GM12878 (cell line): Measurements from ENCODE around the gene DNASE1L1. TPM values are rescaled to one million over a fixed set of nuclear protein-coding genes. Genes with fewer than 3 reads are reported as not detected.

Experiments used
- ATAC-seq: fragments of 200-7000 bp; cut with Tn5 transposase; 3 replicates; pipeline ENCODE4 v1.9.1; 2020; ENCODE audit warnings: mild to moderate bottlenecking, moderate library complexity
- BruUV-seq: library from RNA; stranded (reverse); fragments of 400-500 nt; replicated peaks from 2 replicates; lab custom pipeline; 2021; lab: Mats Ljungman, UMichigan
- CTCF ChIA-PET: fragments of 300-600 bp; sonication (Branson Sonifier 250); formaldehyde crosslinking; extraction: SDS; loops from one replicate; lab custom pipeline; 2021; ENCODE audit warnings: inconsistent platforms; lab: Yijun Ruan, JAX
- POLR2A ChIA-PET: fragments of 350-600 bp; formaldehyde crosslinking; extraction: SDS; loops from one replicate; lab custom pipeline; 2021; ENCODE audit warnings: inconsistent platforms; lab: Charles Lee
- RAD21 ChIA-PET: fragments of 300-600 bp; sonication (Branson Sonifier 250); formaldehyde crosslinking; loops from one replicate; lab custom pipeline; 2023; ENCODE audit warnings: antibody characterized with exemption; ENCODE audit not compliant: unreplicated experiment; lab: Charles Lee
- SMC1A ChIA-PET: fragments of 300-600 bp; sonication (Branson Sonifier 250); formaldehyde crosslinking; loops from one replicate; lab custom pipeline; 2023; ENCODE audit not compliant: unreplicated experiment, uncharacterized antibody; lab: Charles Lee
- DNase-seq: peaks from one replicate; pipeline ENCODE4 v3.0.0-alpha.2; 2011; ENCODE audit warnings: low read depth, low spot score
- FAIRE-seq: peaks from 3 replicates; lab custom pipeline; 2011; peaks lifted over from hg19 to GRCh38; lab: Jason Lieb, UNC
- H2AFZ ChIP-seq: 2 replicates; pipeline ENCODE4 v1.6.0; 2011; ENCODE audit warnings: low read depth, low read length, control low read depth; ENCODE audit not compliant: control insufficient read depth
- H3K27ac ChIP-seq: 2 replicates; pipeline ENCODE4 v1.5.1; 2011; ENCODE audit warnings: control low read depth; ENCODE audit not compliant: control insufficient read depth, insufficient read depth
- H3K27me3 ChIP-seq, 2 experiments: replicated peaks in 1 of 2; 2 replicates each; pipeline versions ENCODE4 v1.6.0 to v1.6.1; 2011; ENCODE audit warnings: low read length in 1 of 2; ENCODE audit not compliant: control insufficient read depth in 2 of 2, insufficient read depth in 2 of 2
- H3K36me3 ChIP-seq, 2 experiments: 2 replicates each; pipeline ENCODE4 v1.5.1; 2011; ENCODE audit warnings: low read length in 1 of 2; ENCODE audit not compliant: control insufficient read depth in 2 of 2, insufficient read depth in 2 of 2
- H3K4me1 ChIP-seq: 2 replicates; pipeline ENCODE4 v1.6.1; 2011; ENCODE audit warnings: mild to moderate bottlenecking, low read length, moderate library complexity, mixed read lengths; ENCODE audit not compliant: control insufficient read depth, insufficient read depth
- H3K4me2 ChIP-seq: 2 replicates; pipeline ENCODE4 v1.6.0; 2011; ENCODE audit warnings: control low read depth; ENCODE audit not compliant: control insufficient read depth, insufficient read depth
- H3K4me3 ChIP-seq: fragments of 200-600 bp; sonication (generic); 2 replicates; pipeline ENCODE4 v1.5.1; 2016
- H3K79me2 ChIP-seq: 2 replicates; pipeline ENCODE4 v1.6.0; 2011; ENCODE audit warnings: low read length; ENCODE audit not compliant: control insufficient read depth, insufficient read depth
- H3K9ac ChIP-seq: 2 replicates; pipeline ENCODE4 v1.8.0; 2011; ENCODE audit warnings: low read length, control low read depth, mixed read lengths; ENCODE audit not compliant: control insufficient read depth, insufficient read depth
- H3K9me3 ChIP-seq: replicated peaks from 3 replicates; pipeline ENCODE4 v1.5.1; 2011; ENCODE audit warnings: mild to moderate bottlenecking, low read length; ENCODE audit not compliant: control insufficient read depth, insufficient read depth
- H4K20me1 ChIP-seq: 2 replicates; pipeline ENCODE4 v1.6.0; 2011; ENCODE audit not compliant: control insufficient read depth, insufficient read depth
- ATF7 ChIP-seq: fragments of 450-650 bp; IDR thresholded peaks from 2 replicates; pipeline ENCODE4 v1.6.1; 2016; ENCODE audit warnings: low read depth, mild to moderate bottlenecking
- CBX5 ChIP-seq: sonication (generic); IDR thresholded peaks from 2 replicates; pipeline ENCODE4 v1.6.1; 2016; ENCODE audit warnings: low read depth, moderate library complexity, mild to moderate bottlenecking, inconsistent platforms
- CHD1 ChIP-seq: IDR thresholded peaks from 2 replicates; pipeline ENCODE4 v1.6.1; 2012; ENCODE audit warnings: low read depth, low read length, improper control_type of control experiment
- DPF2 ChIP-seq: fragments of 450-650 bp; IDR thresholded peaks from 2 replicates; pipeline ENCODE4 v1.6.1; 2017; ENCODE audit warnings: mild to moderate bottlenecking
- ESRRA ChIP-seq: IDR thresholded peaks from 2 replicates; pipeline ENCODE4 v1.6.1; 2012; ENCODE audit warnings: mild to moderate bottlenecking, low read length, improper control_type of control experiment
- JUND ChIP-seq: IDR thresholded peaks from 2 replicates; pipeline ENCODE4 v1.6.1; 2012; ENCODE audit warnings: low read depth, mild to moderate bottlenecking, low read length, improper control_type of control experiment, moderate library complexity
- MYC ChIP-seq: IDR thresholded peaks from 2 replicates; pipeline ENCODE4 v1.6.1; 2011; ENCODE audit warnings: mild to moderate bottlenecking, low read length, moderate library complexity, inconsistent platforms; ENCODE audit not compliant: insufficient read depth, insufficient replicate concordance, insufficient read length, severe bottlenecking
- NR2F1 ChIP-seq: fragments of 450-650 bp; conservative IDR thresholded peaks from 2 replicates; pipeline ENCODE4 v1.6.1; 2017; ENCODE audit warnings: mild to moderate bottlenecking
- POU2F2 ChIP-seq: IDR thresholded peaks from 3 replicates; pipeline ENCODE4 v1.6.1; 2011; ENCODE audit warnings: low read depth, mild to moderate bottlenecking, low read length, borderline replicate concordance
- RB1 ChIP-seq: fragments of 450-650 bp; formaldehyde crosslinking; IDR thresholded peaks from 2 replicates; pipeline ENCODE4 v1.6.1; 2017; ENCODE audit warnings: mild to moderate bottlenecking, borderline replicate concordance
- RBBP5 ChIP-seq: fragments of 200-600 bp; sonication (generic); conservative IDR thresholded peaks from 2 replicates; pipeline ENCODE4 v1.6.1; 2016
- RELA ChIP-seq: fragments of 450-650 bp; IDR thresholded peaks from 2 replicates; pipeline ENCODE4 v1.8.0; 2014; ENCODE audit warnings: borderline replicate concordance; ENCODE audit not compliant: partially characterized antibody
- SIN3A ChIP-seq: IDR thresholded peaks from 2 replicates; pipeline ENCODE4 v1.6.1; 2012; ENCODE audit warnings: low read depth, low read length, improper control_type of control experiment
- STAT1 ChIP-seq: fragments of 450-650 bp; conservative IDR thresholded peaks from 2 replicates; pipeline ENCODE4 v1.6.1; 2014; ENCODE audit warnings: antibody characterized with exemption, mild to moderate bottlenecking
- ZNF207 ChIP-seq: fragments of 450-650 bp; IDR thresholded peaks from 2 replicates; pipeline ENCODE4 v1.6.1; 2014; ENCODE audit warnings: antibody characterized with exemption, mild to moderate bottlenecking, borderline replicate concordance
- ZNF384 ChIP-seq: IDR thresholded peaks from 2 replicates; pipeline ENCODE4 v1.6.1; 2012; ENCODE audit warnings: low read depth, mild to moderate bottlenecking, low read length, improper control_type of control experiment, borderline replicate concordance
- WGBS: methylation state at CpG from one replicate; pipeline ENCODE4 v1.1.6; 2016; ENCODE audit warnings: low lambda C conversion rate; ENCODE audit not compliant: insufficient replicate concordance, insufficient coverage; ENCODE audit errors: missing lambda C conversion rate; 5-methylcytosine and 5-hydroxymethylcytosine counted together
- in situ Hi-C: fragments of 300-500 bp; cut with MboI; formaldehyde crosslinking; loops from 9 replicates; pipeline ENCODE4 v1.14.3; 2018; ENCODE audit warnings: mixed read lengths
- intact Hi-C: fragments of 100-400 bp; cut with micrococcal nuclease; formaldehyde crosslinking; loops from one replicate; pipeline ENCODE4 v1.14.2; 2022; ENCODE audit not compliant: unreplicated experiment
- polyA plus RNA-seq, 11 experiments: library from polyadenylated mRNA; depleted of rRNA in 4 of 11; unstranded in 6 of 11; stranded (reverse) in 5 of 11; fragments of >200 nt; fragmentation: Nextera tagmentation in 4 of 11; fragmentation: Illumina TruSeq in 1 of 11; extraction: Ambion mirVana in 4 of 11; extraction: Trizol in 1 of 11; gene quantifications; 1 replicate in 1 of 11; 2 replicates in 10 of 11; pipeline versions ENCODE4 v1.2.1 to v1.2.3, GENCODE V29; 2011 to 2016; ENCODE audit warnings: inconsistent platforms in 2 of 11, missing spikeins in 2 of 11, low read depth in 1 of 11
- total RNA-seq, 4 experiments: library from RNA; depleted of rRNA in 3 of 4; stranded (reverse); fragments of >200 nt in 3 of 4; fragmentation: Illumina TruSeq in 1 of 4; extraction: Trizol in 1 of 4; gene quantifications; 2 replicates each; pipeline versions ENCODE4 v1.2.1 to v1.2.3, GENCODE V29; 2013 to 2021
- TF ChIP-seq, protein P1 (sequence below): IDR thresholded peaks from 2 replicates; pipeline ENCODE4 v1.6.1; 2011; ENCODE audit warnings: low read depth, low read length, improper control_type of control experiment, borderline replicate concordance
- TF ChIP-seq, protein P2 (sequence below): fragments of 450-650 bp; formaldehyde crosslinking; IDR thresholded peaks from 2 replicates; pipeline ENCODE4 v1.5.0; 2022; ENCODE audit warnings: mild to moderate bottlenecking, missing genetic modification characterization

DNASE1L1 gene
- total and polyA plus RNA-seq, 10 of the 15 experiments (the other 5 are each of a cell fraction or from before 2014, with no cell fraction given), result 0.60 to 22.7 (median 6.8) TPM

DNA sequence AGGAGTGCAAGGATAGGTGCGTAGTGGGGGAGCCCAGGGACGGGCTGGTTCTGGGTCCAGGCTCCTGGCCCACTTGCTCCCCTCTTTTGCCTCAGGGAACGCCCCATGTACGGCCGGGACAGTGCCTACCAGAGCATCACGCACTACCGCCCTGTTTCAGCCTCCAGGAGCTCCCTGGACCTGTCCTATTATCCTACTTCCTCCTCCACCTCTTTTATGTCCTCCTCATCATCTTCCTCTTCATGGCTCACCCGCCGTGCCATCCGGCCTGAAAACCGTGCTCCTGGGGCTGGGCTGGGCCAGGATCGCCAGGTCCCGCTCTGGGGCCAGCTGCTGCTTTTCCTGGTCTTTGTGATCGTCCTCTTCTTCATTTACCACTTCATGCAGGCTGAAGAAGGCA lies 28.3 kb downstream of the DNASE1L1 start:
- Histone ChIP-seq H3K9ac (no peak overlapping the region), H3K4me1 (no peaks in the 10 kb centered on the region; the same call in 1 of the 2 replicates), H3K79me2 (peaks cover 15% of the 10 kb centered on the region), H3K27ac (no peak overlapping the region), H3K27me3 (no peaks in the 10 kb centered on the region), H3K4me2 (0 out of 2 replicates have a peak overlapping the region, but pooled peaks have one; percentile 17), H3K9me3 (no peaks in the 10 kb centered on the region; the same call in 2 of the 3 replicates), H2AFZ (no peak overlapping the region), H3K36me3 (no peaks in the 10 kb centered on the region; a peak in 1 of 4 replicates), H4K20me1 (no peaks in the 10 kb centered on the region), H3K4me3 (no peak overlapping the region)
- DNase-seq (no peak), ATAC-seq (no peak), FAIRE-seq (no peak)
- intact Hi-C loops, result no loop called here
- CTCF ChIA-PET, result no interaction called here
- SMC1A ChIA-PET, result no interaction called here
- BruUV-seq, result no TSS peak
- RAD21 ChIA-PET, result no interaction called here
- in situ Hi-C loops, result no loop called here
- 73% methylated on average over 14 of the region's 14 CpGs for WGBS
- POLR2A ChIA-PET, result no interaction called here
- no peak for TF ChIP-seq CBX5
- TF ChIP-seq CHD1, result no peak
- no peak for TF ChIP-seq JUND
- TF ChIP-seq DPF2, result no peak
- TF ChIP-seq ZNF384, result no peak
- TF ChIP-seq POU2F2, result no peak
- TF ChIP-seq, protein P1, sequence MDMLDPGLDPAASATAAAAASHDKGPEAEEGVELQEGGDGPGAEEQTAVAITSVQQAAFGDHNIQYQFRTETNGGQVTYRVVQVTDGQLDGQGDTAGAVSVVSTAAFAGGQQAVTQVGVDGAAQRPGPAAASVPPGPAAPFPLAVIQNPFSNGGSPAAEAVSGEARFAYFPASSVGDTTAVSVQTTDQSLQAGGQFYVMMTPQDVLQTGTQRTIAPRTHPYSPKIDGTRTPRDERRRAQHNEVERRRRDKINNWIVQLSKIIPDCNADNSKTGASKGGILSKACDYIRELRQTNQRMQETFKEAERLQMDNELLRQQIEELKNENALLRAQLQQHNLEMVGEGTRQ, result no peak
- no peak for TF ChIP-seq SIN3A
- no peak for TF ChIP-seq STAT1
- TF ChIP-seq ESRRA, result no peak
- no peak for TF ChIP-seq ATF7
- TF ChIP-seq MYC, result no peak
- TF ChIP-seq ZNF207, result no peak
- TF ChIP-seq RB1, result no peak
- no peak for TF ChIP-seq RBBP5
- no peak for TF ChIP-seq RELA
- TF ChIP-seq, protein P2, sequence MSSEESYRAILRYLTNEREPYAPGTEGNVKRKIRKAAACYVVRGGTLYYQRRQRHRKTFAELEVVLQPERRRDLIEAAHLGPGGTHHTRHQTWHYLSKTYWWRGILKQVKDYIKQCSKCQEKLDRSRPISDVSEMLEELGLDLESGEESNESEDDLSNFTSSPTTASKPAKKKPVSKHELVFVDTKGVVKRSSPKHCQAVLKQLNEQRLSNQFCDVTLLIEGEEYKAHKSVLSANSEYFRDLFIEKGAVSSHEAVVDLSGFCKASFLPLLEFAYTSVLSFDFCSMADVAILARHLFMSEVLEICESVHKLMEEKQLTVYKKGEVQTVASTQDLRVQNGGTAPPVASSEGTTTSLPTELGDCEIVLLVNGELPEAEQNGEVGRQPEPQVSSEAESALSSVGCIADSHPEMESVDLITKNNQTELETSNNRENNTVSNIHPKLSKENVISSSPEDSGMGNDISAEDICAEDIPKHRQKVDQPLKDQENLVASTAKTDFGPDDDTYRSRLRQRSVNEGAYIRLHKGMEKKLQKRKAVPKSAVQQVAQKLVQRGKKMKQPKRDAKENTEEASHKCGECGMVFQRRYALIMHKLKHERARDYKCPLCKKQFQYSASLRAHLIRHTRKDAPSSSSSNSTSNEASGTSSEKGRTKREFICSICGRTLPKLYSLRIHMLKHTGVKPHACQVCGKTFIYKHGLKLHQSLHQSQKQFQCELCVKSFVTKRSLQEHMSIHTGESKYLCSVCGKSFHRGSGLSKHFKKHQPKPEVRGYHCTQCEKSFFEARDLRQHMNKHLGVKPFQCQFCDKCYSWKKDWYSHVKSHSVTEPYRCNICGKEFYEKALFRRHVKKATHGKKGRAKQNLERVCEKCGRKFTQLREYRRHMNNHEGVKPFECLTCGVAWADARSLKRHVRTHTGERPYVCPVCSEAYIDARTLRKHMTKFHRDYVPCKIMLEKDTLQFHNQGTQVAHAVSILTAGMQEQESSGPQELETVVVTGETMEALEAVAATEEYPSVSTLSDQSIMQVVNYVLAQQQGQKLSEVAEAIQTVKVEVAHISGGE, result no peak
- no peak for TF ChIP-seq NR2F1
